DMS153 treated with DMSO at 0.1 percent for 48 hours (cell line): ENCODE measurements around the gene PTCHD4.

Experiments used
- DNase-seq: peaks from one replicate; lab custom pipeline; 2025; ENCODE audit not compliant: unreplicated experiment; lab: John Stamatoyannopoulos, UW

Gene PTCHD4

GRCh38 chr6:48061265-48061990 is 49.6 kb downstream of the PTCHD4 start:
- no peak for DNase-seq
